SK-N-SH (cell line): Measurements from ENCODE around the gene ADAMTS9.

Source experiments
- CTCF ChIP-seq: fragments of 200-600 bp; sonication (generic); IDR thresholded peaks from 2 replicates; pipeline ENCODE4 v1.6.1; 2017; ENCODE audit warnings: antibody characterized with exemption, mild to moderate bottlenecking, moderate library complexity
- EZH2phosphoT487 ChIP-seq: fragments of 200-600 bp; sonication (generic); IDR thresholded peaks from 2 replicates; pipeline ENCODE4 v1.6.1; 2017; ENCODE audit warnings: low read depth, mixed run types, mild to moderate bottlenecking, antibody characterized with exemption, moderate library complexity, borderline replicate concordance
- FOXJ3 ChIP-seq: sonication (generic); formaldehyde crosslinking; IDR thresholded peaks from 2 replicates; pipeline ENCODE4 v1.5.1; 2020; ENCODE audit warnings: mild to moderate bottlenecking, missing genetic modification reagents
- GABPA ChIP-seq: IDR thresholded peaks from 2 replicates; pipeline ENCODE4 v1.4.0; 2012; ENCODE audit warnings: low read depth, mild to moderate bottlenecking
- GATA2 ChIP-seq: sonication (generic); formaldehyde crosslinking; IDR thresholded peaks from 2 replicates; pipeline ENCODE4 v1.5.0; 2020; ENCODE audit warnings: mild to moderate bottlenecking, missing genetic modification reagents
- JUND ChIP-seq: IDR thresholded peaks from 2 replicates; pipeline ENCODE4 v1.4.0; 2012
- MEF2A ChIP-seq: IDR thresholded peaks from 2 replicates; pipeline ENCODE4 v1.4.0; 2012; ENCODE audit warnings: low read depth, borderline replicate concordance
- PBX3 ChIP-seq: IDR thresholded peaks from 2 replicates; pipeline ENCODE4; 2012
- POLR2AphosphoS5 ChIP-seq: IDR thresholded peaks from 2 replicates; pipeline ENCODE4 v1.6.1; 2012; ENCODE audit warnings: low read depth, low read length
- RAD21 ChIP-seq: IDR thresholded peaks from 2 replicates; pipeline ENCODE4 v1.6.1; 2012; ENCODE audit warnings: mild to moderate bottlenecking, low read length
- REST ChIP-seq: IDR thresholded peaks from 2 replicates; pipeline ENCODE4 v1.6.1; 2012; ENCODE audit warnings: mild to moderate bottlenecking, low read depth, low read length, moderate library complexity
- SIN3A ChIP-seq: IDR thresholded peaks from 2 replicates; pipeline ENCODE4 v1.6.1; 2012; ENCODE audit warnings: low read depth, mild to moderate bottlenecking, low read length, moderate library complexity, borderline replicate concordance
- USF1 ChIP-seq: IDR thresholded peaks from 2 replicates; pipeline ENCODE4 v1.4.0; 2012; ENCODE audit warnings: low read depth, borderline replicate concordance

GRCh38 chr3:64659617-64659978 lies 28.2 kb downstream of the ADAMTS9 start:
- TF ChIP-seq GABPA (no peak), CTCF (no peak), GATA2 (CRISPR knock-in tag) (no peak), POLR2AphosphoS5 (no peak), RAD21 (no peak), USF1 (no peak), JUND (no peak), PBX3 (no peak), REST (no peak), EZH2phosphoT487 (no peak), SIN3A (no peak), MEF2A (no peak), FOXJ3 (CRISPR knock-in tag) (no peak)
